Keratinocyte (primary cell): ENCODE results near the gene VIPR2.

Source experiments
- CTCF ChIP-seq, 3 experiments: IDR thresholded peaks in 1 of 3; conservative IDR thresholded peaks in 1 of 3; optimal IDR thresholded peaks in 1 of 3; 2 replicates in 2 of 3; 3 replicates in 1 of 3; pipeline versions ENCODE3 to v1.5.1; 2011; ENCODE audit warnings: low read length in 3 of 3, mild to moderate bottlenecking in 3 of 3, moderate library complexity in 2 of 3, control low read depth in 1 of 3, inconsistent platforms in 1 of 3; ENCODE audit not compliant: insufficient read depth in 2 of 3; ENCODE audit errors: extremely low read depth in 1 of 3
- EZH2 ChIP-seq: IDR thresholded peaks from one replicate; pipeline ENCODE4 v1.6.1; 2012; ENCODE audit warnings: inconsistent platforms, mild to moderate bottlenecking, low read length, moderate library complexity

DNA sequence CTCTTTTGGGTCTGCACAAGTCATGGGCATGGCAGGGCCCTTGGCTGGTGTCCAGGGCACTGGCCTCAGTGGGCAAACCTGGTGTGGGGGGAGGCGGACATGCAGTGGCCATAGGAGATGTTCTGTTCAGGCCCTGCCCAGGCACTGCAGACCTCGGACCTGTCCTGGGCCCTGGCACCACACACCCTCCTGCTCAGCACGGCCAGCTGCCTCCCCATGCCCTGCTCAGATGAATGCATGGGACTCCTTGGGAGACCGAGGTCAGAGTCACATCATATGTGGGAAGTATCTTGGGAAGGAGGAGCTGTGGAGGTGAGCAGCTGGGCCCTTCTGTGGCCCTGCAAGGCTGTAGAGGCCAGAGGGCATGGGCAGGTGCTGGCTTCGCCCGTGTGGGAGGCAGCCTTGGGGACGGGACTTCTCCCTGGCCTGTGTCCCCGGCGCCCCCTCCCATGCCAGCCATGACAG is 130.8 kb downstream of the VIPR2 start:
- TF ChIP-seq EZH2 (no peak), CTCF (optimal IDR thresholded peaks at IDR 0.05 in 1 of 3, IDR thresholded peaks at IDR 0.05 in 1 of 3, conservative IDR thresholded peaks at IDR 0.05 in 1 of 3; ENCODE audit: extremely low read depth in 1 of 3, insufficient read depth in 2 of 3, low read length in 3 of 3) (no peak)
